Hepatocyte (in vitro differentiated cells): ENCODE data around the gene DYNLT5. TPM values are rescaled to one million over a fixed set of nuclear protein-coding genes. Genes with fewer than 3 reads are reported as not detected.
A peak's percentile ranks its signal among the peaks of the same experiment; 100 is the strongest.
"Not testable (repeated sequence)": the region's sequence is repeated elsewhere in the genome, so short reads cannot be mapped to it uniquely, and the experiment has no call there.

Experiments used
- DNase-seq: peaks from one replicate; pipeline ENCODE4 v3.0.0-alpha.2; 2016; ENCODE audit warnings: low spot score
- H2AFZ ChIP-seq: fragments of 200-600 bp; sonication (generic); 2 replicates; pipeline ENCODE4 v1.6.0; 2016; ENCODE audit warnings: antibody characterized with exemption, mild to moderate bottlenecking
- H3K27ac ChIP-seq: fragments of 200-600 bp; sonication (generic); 2 replicates; pipeline ENCODE4 v1.5.1; 2016; ENCODE audit warnings: mild to moderate bottlenecking
- H3K27me3 ChIP-seq: fragments of 200-600 bp; sonication (generic); 2 replicates; pipeline ENCODE4 v1.6.1; 2016
- H3K36me3 ChIP-seq: fragments of 200-600 bp; sonication (generic); replicated peaks from 2 replicates; pipeline ENCODE4 v1.5.1; 2016; ENCODE audit warnings: low read depth; ENCODE audit not compliant: insufficient read depth
- H3K4me1 ChIP-seq: fragments of 200-600 bp; sonication (generic); 2 replicates; pipeline ENCODE4 v1.5.1; 2016; ENCODE audit warnings: mild to moderate bottlenecking, moderate library complexity; ENCODE audit not compliant: insufficient read depth
- H3K4me2 ChIP-seq: fragments of 200-600 bp; sonication (generic); 2 replicates; pipeline ENCODE4 v1.6.0; 2016
- H3K4me3 ChIP-seq: fragments of 200-600 bp; sonication (generic); 2 replicates; pipeline ENCODE4 v1.5.1; 2016; ENCODE audit warnings: mild to moderate bottlenecking
- H3K79me2 ChIP-seq: fragments of 200-600 bp; sonication (generic); 2 replicates; pipeline ENCODE4 v1.6.0; 2017; ENCODE audit warnings: mild to moderate bottlenecking
- H3K9me2 ChIP-seq: fragments of 200-600 bp; sonication (generic); replicated peaks from 2 replicates; pipeline ENCODE4 v1.6.0; 2017; ENCODE audit warnings: mild to moderate bottlenecking; ENCODE audit not compliant: insufficient read depth
- H3K9me3 ChIP-seq: fragments of 200-600 bp; sonication (generic); 2 replicates; pipeline ENCODE4 v1.5.1; 2016; ENCODE audit warnings: low read depth, mild to moderate bottlenecking
- H4K20me1 ChIP-seq: fragments of 200-600 bp; sonication (generic); 2 replicates; pipeline ENCODE4 v1.6.0; 2016; ENCODE audit warnings: mild to moderate bottlenecking; ENCODE audit not compliant: insufficient read depth, poor library complexity, severe bottlenecking
- EZH2 ChIP-seq: fragments of 200-600 bp; sonication (generic); IDR thresholded peaks from 2 replicates; pipeline ENCODE4 v1.6.1; 2016; ENCODE audit warnings: antibody characterized with exemption, mild to moderate bottlenecking, borderline replicate concordance
- EZH2phosphoT487 ChIP-seq: fragments of 200-600 bp; sonication (generic); IDR thresholded peaks from one replicate; pipeline ENCODE4 v1.6.1; 2018; ENCODE audit warnings: antibody characterized with exemption, mild to moderate bottlenecking, low read depth, moderate library complexity; ENCODE audit not compliant: unreplicated experiment, severe bottlenecking
- WGBS: methylation state at CpG from one replicate; pipeline ENCODE4 v1.1.6; 2016; ENCODE audit warnings: low lambda C conversion rate; ENCODE audit errors: missing lambda C conversion rate; 5-methylcytosine and 5-hydroxymethylcytosine counted together
- polyA plus RNA-seq: library from polyadenylated mRNA; unstranded; fragments of >200 nt; fragmentation: Nextera tagmentation; extraction: Ambion mirVana; gene quantifications from 2 replicates; pipeline ENCODE4 v1.2.1, GENCODE V29; 2016
- total RNA-seq: library from RNA; depleted of rRNA; stranded (reverse); fragments of >200 nt; gene quantifications from 2 replicates; pipeline ENCODE4 v1.2.3, GENCODE V29; 2014
- TF ChIP-seq, protein P1 (sequence below): fragments of 200-600 bp; sonication (generic); IDR thresholded peaks from 2 replicates; pipeline ENCODE4 v1.5.1; 2016; ENCODE audit warnings: antibody characterized with exemption, mild to moderate bottlenecking; ENCODE audit not compliant: poor library complexity

The DYNLT5 gene
- total and polyA plus RNA-seq, 2 experiments from 2014 or later: 0.10 to 0.13 TPM

GRCh38 chr1:66725885-66726665 lies 26.2 kb upstream of the DYNLT5 start:
- no peak for TF ChIP-seq EZH2phosphoT487
- TF ChIP-seq, protein P1, sequence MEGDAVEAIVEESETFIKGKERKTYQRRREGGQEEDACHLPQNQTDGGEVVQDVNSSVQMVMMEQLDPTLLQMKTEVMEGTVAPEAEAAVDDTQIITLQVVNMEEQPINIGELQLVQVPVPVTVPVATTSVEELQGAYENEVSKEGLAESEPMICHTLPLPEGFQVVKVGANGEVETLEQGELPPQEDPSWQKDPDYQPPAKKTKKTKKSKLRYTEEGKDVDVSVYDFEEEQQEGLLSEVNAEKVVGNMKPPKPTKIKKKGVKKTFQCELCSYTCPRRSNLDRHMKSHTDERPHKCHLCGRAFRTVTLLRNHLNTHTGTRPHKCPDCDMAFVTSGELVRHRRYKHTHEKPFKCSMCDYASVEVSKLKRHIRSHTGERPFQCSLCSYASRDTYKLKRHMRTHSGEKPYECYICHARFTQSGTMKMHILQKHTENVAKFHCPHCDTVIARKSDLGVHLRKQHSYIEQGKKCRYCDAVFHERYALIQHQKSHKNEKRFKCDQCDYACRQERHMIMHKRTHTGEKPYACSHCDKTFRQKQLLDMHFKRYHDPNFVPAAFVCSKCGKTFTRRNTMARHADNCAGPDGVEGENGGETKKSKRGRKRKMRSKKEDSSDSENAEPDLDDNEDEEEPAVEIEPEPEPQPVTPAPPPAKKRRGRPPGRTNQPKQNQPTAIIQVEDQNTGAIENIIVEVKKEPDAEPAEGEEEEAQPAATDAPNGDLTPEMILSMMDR: peak; percentile 91
- Histone ChIP-seq H3K27me3 (no peaks in the 10 kb centered on the region), H3K4me2 (no peak overlapping the region), H2AFZ (no peak overlapping the region), H3K9me3 (no peaks in the 10 kb centered on the region), H3K4me3 (no peak overlapping the region), H3K27ac (no peak overlapping the region), H4K20me1 (no peaks in the 10 kb centered on the region), H3K36me3 (no peaks in the 10 kb centered on the region), H3K9me2 (no peaks in the 10 kb centered on the region), H3K79me2 (no peaks in the 10 kb centered on the region), H3K4me1 (no peaks in the 10 kb centered on the region)
- DNase-seq: peak; percentile 81
- WGBS: 26% methylated on average over 9 of the region's 9 CpGs

DNA sequence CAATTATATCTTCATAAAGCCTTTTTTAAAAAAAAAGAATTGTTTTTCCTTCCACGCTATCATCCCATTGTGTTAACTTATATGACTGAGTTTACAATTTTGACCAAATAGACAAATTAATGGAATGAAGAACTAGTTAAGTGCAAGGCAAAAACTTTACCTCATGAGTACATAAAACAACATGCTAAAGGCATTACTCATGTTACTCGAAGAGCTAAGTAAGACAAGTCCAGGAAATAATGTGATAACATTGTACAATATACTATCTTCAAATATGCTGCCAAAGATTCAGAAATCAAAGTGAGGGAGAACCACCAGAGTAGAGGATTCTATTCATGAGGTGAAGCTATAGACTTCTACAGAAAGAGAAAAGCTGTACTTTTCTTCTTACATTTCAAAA lies 24.2 kb upstream of the DYNLT5 start:
- no peak overlapping the region for H2AFZ ChIP-seq
- no peaks in the 10 kb centered on the region for H3K79me2 ChIP-seq
- H3K36me3 ChIP-seq: no peaks in the 10 kb centered on the region
- no peak overlapping the region for H3K27ac ChIP-seq
- H3K4me2 ChIP-seq: no peak overlapping the region
- 80% methylated on average over 2 of the region's 2 CpGs for WGBS
- H3K9me3 ChIP-seq: no peaks in the 10 kb centered on the region
- H3K4me3 ChIP-seq: no peak overlapping the region
- no peaks in the 10 kb centered on the region for H4K20me1 ChIP-seq
- H3K27me3 ChIP-seq: no peaks in the 10 kb centered on the region
- no peak for DNase-seq
- H3K4me1 ChIP-seq: no peaks in the 10 kb centered on the region
- H3K9me2 ChIP-seq: no peaks in the 10 kb centered on the region
- TF ChIP-seq EZH2: no peak
- TF ChIP-seq EZH2phosphoT487: no peak
- TF ChIP-seq, protein P1: no peak

DNA sequence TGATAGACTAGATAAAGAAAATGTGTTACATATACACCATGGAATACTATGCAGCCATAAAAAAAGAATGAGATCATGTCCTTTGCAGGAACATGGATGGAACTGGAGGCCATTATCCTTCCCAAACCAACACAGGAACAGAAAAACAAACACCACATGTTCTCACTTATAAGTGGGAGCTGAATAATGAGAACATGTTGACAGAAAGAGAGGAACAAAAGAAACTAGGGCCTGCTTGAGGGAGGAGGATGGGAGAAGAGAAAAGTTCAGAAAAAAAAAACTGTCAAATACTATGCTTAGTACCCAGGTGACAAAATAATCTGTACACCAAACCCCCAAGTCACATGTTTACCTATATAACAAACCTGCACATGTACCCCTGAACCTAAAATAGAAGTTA lies 23.5 kb upstream of the DYNLT5 start:
- H3K79me2 ChIP-seq, H3K27me3 ChIP-seq, H3K9me2 ChIP-seq, H4K20me1 ChIP-seq, H3K27ac ChIP-seq, H3K4me1 ChIP-seq, H3K36me3 ChIP-seq, H3K4me3 ChIP-seq, DNase-seq, H3K4me2 ChIP-seq, H2AFZ ChIP-seq, H3K9me3 ChIP-seq: not testable (repeated sequence)

DNA sequence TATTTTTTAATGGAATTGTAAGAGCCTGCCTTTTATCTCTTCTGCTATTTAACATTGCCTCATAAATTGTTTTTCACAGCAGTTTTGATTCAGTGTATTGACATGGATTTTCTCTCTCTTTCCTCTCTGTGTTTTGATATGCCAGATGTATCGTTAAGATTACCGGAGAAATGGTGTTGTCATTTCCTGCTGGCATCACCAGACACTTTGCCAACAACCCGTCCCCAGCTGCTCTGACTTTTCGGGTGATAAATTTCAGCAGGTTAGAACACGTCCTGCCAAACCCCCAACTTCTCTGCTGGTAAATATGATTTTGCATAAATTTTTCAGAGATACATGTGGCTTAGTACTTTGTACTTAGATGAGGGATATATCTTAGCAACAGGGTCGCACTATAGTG lies 23.1 kb upstream of the DYNLT5 start:
- H3K27me3 ChIP-seq: no peaks in the 10 kb centered on the region
- no peak overlapping the region for H3K4me2 ChIP-seq
- H4K20me1 ChIP-seq: no peaks in the 10 kb centered on the region
- no peak overlapping the region for H3K4me3 ChIP-seq
- no peaks in the 10 kb centered on the region for H3K9me3 ChIP-seq
- H3K27ac ChIP-seq: no peak overlapping the region
- no peaks in the 10 kb centered on the region for H3K9me2 ChIP-seq
- no peaks in the 10 kb centered on the region for H3K79me2 ChIP-seq
- 70% methylated on average over 6 of the region's 6 CpGs for WGBS
- no peaks in the 10 kb centered on the region for H3K4me1 ChIP-seq
- no peak overlapping the region for H2AFZ ChIP-seq
- DNase-seq: no peak
- no peaks in the 10 kb centered on the region for H3K36me3 ChIP-seq
- TF ChIP-seq EZH2 (no peak), EZH2phosphoT487 (no peak)
- TF ChIP-seq, protein P1: no peak
